Measurements from ENCODE around the gene DONSON. TPM values are rescaled to one million over a fixed set of nuclear protein-coding genes. Genes with fewer than 3 reads are reported as not detected.
A peak's percentile ranks its signal among the peaks of the same experiment; 100 is the strongest.
"Not testable (repeated sequence)": the region's sequence is repeated elsewhere in the genome, so short reads cannot be mapped to it uniquely, and the experiment has no call there.

The DONSON gene
- 19.5 TPM for polyA plus RNA-seq (2013)

DNA sequence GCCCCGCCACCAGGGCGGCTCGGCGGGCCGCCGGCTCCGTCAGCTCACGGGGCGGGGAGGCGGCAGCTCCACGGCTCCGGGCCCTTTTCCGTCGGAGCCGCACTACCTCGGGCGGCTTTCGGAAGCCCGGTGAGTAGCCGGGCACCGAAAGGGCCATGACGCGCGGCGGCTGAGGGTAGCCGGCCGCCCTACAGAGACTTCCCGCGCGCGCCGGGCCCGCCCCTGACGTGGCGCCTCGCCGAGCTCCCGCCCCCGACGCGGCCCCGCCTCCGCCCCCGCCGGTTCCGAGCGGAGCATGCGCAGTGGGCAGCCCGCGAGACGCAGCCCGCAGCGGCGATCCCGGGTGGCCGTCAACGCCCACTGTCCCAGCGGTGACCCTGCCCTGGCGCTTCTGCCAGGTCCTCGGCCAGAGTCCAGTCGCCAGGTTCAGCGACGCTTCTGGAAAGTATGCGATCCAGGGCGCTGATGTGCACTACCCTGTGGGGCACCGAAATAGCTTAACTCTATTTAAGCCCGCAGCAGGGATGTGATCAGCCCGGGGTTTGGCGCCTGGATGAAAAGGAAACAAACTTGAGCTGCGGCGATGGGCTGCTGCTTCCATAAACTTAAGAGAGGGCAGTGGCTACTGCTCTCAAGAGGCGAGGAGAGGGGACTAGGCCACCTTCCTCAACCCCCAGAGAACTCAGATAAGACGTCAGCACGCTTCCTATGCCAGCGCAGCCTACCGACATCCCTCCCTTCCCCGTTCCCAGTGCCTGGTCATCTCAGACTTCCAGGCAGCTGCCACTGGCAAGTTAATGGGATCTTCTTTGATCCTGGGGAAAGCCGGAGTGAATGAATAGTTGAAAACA, at the start of gene DONSON:
DONSON (minus strand) TSS at position 200 of the 851 bp plus-strand sequence; CDS start at position 157, 43 bp downstream.
- H3K27me3 ChIP-seq (replicated peaks in 2 of 5; ENCODE audit: control insufficient read depth in 4 of 5, insufficient read depth in 5 of 5, low read length in 4 of 5): no peaks in the 10 kb centered on the region
- peak within 1 kb of the TSS in 1 of 2 experiments; percentile 79 for H3K27ac ChIP-seq (ENCODE audit: insufficient read depth in 1 of 2, low read depth in 1 of 2, low read length in 2 of 2, poor library complexity in 1 of 2, severe bottlenecking in 2 of 2)
- H3K4me1 ChIP-seq (ENCODE audit: control extremely low read depth in 1 of 4, control insufficient read depth in 4 of 4, insufficient read depth in 4 of 4, low read length in 3 of 4): peaks cover 4 to 16% (median 11%) of the 10 kb centered on the region in 4 experiments
- H3K36me3 ChIP-seq (ENCODE audit: control insufficient read depth in 4 of 4, insufficient read depth in 4 of 4, low read length in 3 of 4): peaks cover 0 to 21% (median 5%) of the 10 kb centered on the region in 4 experiments
- WGBS (ENCODE audit: insufficient coverage): under 1% methylated on average over 64 of the region's 78 CpGs
- peak within 1 kb of the TSS; percentile 87 to 96 (median 94) for H3K4me3 ChIP-seq (ENCODE audit: control insufficient read depth in 1 of 7, extremely low read depth in 1 of 7, insufficient read depth in 4 of 7, low read depth in 2 of 7, low read length in 6 of 7)
- ChIA-PET POLR2A (interaction anchor here (0.9 to 2.5 kb wide), 4 partner anchors 17 to 109 kb away, joined by 3 to 8 read pairs (median 3); partner anchors contain the start of genes SON and TMEM50B), CTCF (interaction anchor here (1.0 to 2.7 kb wide), 7 partner anchors 9 to 32 kb away, joined by 3 to 16 read pairs (median 5); no protein-coding TSS in a partner anchor)
- no peaks in the 10 kb centered on the region for H3K9me3 ChIP-seq (ENCODE audit: control extremely low read depth in 1 of 5, control insufficient read depth in 4 of 5, insufficient read depth in 2 of 5, low read depth in 1 of 5, low read length in 4 of 5)
- peak; percentile 61 to 80 (median 76) for DNase-seq

GRCh38 chr21:33634254-33634653, 45.8 kb upstream of the DONSON start:
- H3K27me3 ChIP-seq (replicated peaks in 2 of 5; ENCODE audit: control insufficient read depth in 4 of 5, insufficient read depth in 5 of 5, low read length in 4 of 5): no peaks in the 10 kb centered on the region
- no peak for DNase-seq
- no peak overlapping the region for H3K27ac ChIP-seq (ENCODE audit: insufficient read depth in 1 of 2, low read depth in 1 of 2, low read length in 2 of 2, poor library complexity in 1 of 2, severe bottlenecking in 2 of 2)
- CTCF ChIA-PET: no interaction called here
- H3K4me1 ChIP-seq (ENCODE audit: control extremely low read depth in 1 of 4, control insufficient read depth in 4 of 4, insufficient read depth in 4 of 4, low read length in 3 of 4): no peaks in the 10 kb centered on the region
- H3K9me3 ChIP-seq (ENCODE audit: control extremely low read depth in 1 of 5, control insufficient read depth in 4 of 5, insufficient read depth in 2 of 5, low read depth in 1 of 5, low read length in 4 of 5): no peaks in the 10 kb centered on the region
- no peak overlapping the region for H3K4me3 ChIP-seq (ENCODE audit: control insufficient read depth in 1 of 7, extremely low read depth in 1 of 7, insufficient read depth in 4 of 7, low read depth in 2 of 7, low read length in 6 of 7)
- WGBS (ENCODE audit: insufficient coverage): no CpG with 5 or more reads among the region's 2 CpGs
- H3K36me3 ChIP-seq (ENCODE audit: control insufficient read depth in 4 of 4, insufficient read depth in 4 of 4, low read length in 3 of 4): peaks cover 4 to 16% (median 9%) of the 10 kb centered on the region in 4 experiments
- POLR2A ChIA-PET: interaction anchor here (0.6 kb wide), 1 partner anchor 36 kb away, joined by 3 read pairs; no protein-coding TSS in a partner anchor

- H3K4me3 ChIP-seq (ENCODE audit: control insufficient read depth in 1 of 7, extremely low read depth in 1 of 7, insufficient read depth in 4 of 7, low read depth in 2 of 7, low read length in 6 of 7); H3K4me1 ChIP-seq (ENCODE audit: control extremely low read depth in 1 of 4, control insufficient read depth in 4 of 4, insufficient read depth in 4 of 4, low read length in 3 of 4); DNase-seq; H3K9me3 ChIP-seq (ENCODE audit: control extremely low read depth in 1 of 5, control insufficient read depth in 4 of 5, insufficient read depth in 2 of 5, low read depth in 1 of 5, low read length in 4 of 5); POLR2A ChIA-PET; H3K27me3 ChIP-seq (replicated peaks in 2 of 5; ENCODE audit: control insufficient read depth in 4 of 5, insufficient read depth in 5 of 5, low read length in 4 of 5); H3K27ac ChIP-seq (ENCODE audit: insufficient read depth in 1 of 2, low read depth in 1 of 2, low read length in 2 of 2, poor library complexity in 1 of 2, severe bottlenecking in 2 of 2): not testable (repeated sequence)
- WGBS (ENCODE audit: insufficient coverage): 98% methylated on average over 7 of the region's 7 CpGs
- H3K36me3 ChIP-seq (ENCODE audit: control insufficient read depth in 4 of 4, insufficient read depth in 4 of 4, low read length in 3 of 4): peaks cover 2 to 28% (median 7%) of the 10 kb centered on the region in 4 experiments
- CTCF ChIA-PET: interaction anchor here (0.6 kb wide), 1 partner anchor 18 kb away, joined by 3 read pairs; no protein-coding TSS in a partner anchor
Measured at GRCh38 chr21:33626151-33626550, 37.7 kb upstream of the DONSON start.

DNA sequence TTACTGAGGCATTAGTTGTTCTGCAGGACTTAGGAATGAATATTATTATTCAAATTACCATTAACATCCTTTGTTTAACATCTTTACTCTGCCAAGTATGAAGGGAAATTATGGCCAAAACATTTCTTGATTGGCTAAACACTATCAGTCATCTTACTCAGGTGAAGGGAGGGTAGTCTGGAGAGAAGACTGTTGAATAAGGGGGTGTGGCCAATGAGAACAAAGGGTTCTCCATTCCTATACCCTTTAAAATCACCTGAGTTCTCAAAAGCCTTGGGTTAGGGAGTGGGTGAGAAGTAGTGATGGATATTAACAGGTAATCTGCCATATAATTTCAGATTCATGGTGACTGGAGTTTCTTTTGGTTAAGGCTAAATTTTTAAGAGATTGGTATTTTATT, 33.8 kb upstream of the DONSON start:
- H3K4me1 ChIP-seq (ENCODE audit: control extremely low read depth in 1 of 4, control insufficient read depth in 4 of 4, insufficient read depth in 4 of 4, low read length in 3 of 4): no peaks in the 10 kb centered on the region
- no peak overlapping the region for H3K27ac ChIP-seq (ENCODE audit: insufficient read depth in 1 of 2, low read depth in 1 of 2, low read length in 2 of 2, poor library complexity in 1 of 2, severe bottlenecking in 2 of 2)
- CTCF ChIA-PET: interaction anchor here (0.6 to 1.0 kb wide), 2 partner anchors 16 to 1247 kb away, joined by 3 read pairs; no protein-coding TSS in a partner anchor
- no peak overlapping the region for H3K4me3 ChIP-seq (ENCODE audit: control insufficient read depth in 1 of 7, extremely low read depth in 1 of 7, insufficient read depth in 4 of 7, low read depth in 2 of 7, low read length in 6 of 7)
- peaks cover 9 to 26% (median 10%) of the 10 kb centered on the region in 4 experiments for H3K36me3 ChIP-seq (ENCODE audit: control insufficient read depth in 4 of 4, insufficient read depth in 4 of 4, low read length in 3 of 4)
- POLR2A ChIA-PET: interaction anchor here (0.6 kb wide), 1 partner anchor 235 kb away, joined by 3 read pairs; no protein-coding TSS in a partner anchor
- no peaks in the 10 kb centered on the region for H3K27me3 ChIP-seq (replicated peaks in 2 of 5; ENCODE audit: control insufficient read depth in 4 of 5, insufficient read depth in 5 of 5, low read length in 4 of 5)
- DNase-seq: no peak
- H3K9me3 ChIP-seq (ENCODE audit: control extremely low read depth in 1 of 5, control insufficient read depth in 4 of 5, insufficient read depth in 2 of 5, low read depth in 1 of 5, low read length in 4 of 5): no peaks in the 10 kb centered on the region

GRCh38 chr21:33619726-33620125, 31.2 kb upstream of the DONSON start:
- CTCF ChIA-PET: interaction anchor here (1.5 kb wide), 1 partner anchor 14 kb away, joined by 4 read pairs; no protein-coding TSS in a partner anchor
- no peak overlapping the region for H3K27ac ChIP-seq (ENCODE audit: insufficient read depth in 1 of 2, low read depth in 1 of 2, low read length in 2 of 2, poor library complexity in 1 of 2, severe bottlenecking in 2 of 2)
- POLR2A ChIA-PET: no interaction called here

DNA sequence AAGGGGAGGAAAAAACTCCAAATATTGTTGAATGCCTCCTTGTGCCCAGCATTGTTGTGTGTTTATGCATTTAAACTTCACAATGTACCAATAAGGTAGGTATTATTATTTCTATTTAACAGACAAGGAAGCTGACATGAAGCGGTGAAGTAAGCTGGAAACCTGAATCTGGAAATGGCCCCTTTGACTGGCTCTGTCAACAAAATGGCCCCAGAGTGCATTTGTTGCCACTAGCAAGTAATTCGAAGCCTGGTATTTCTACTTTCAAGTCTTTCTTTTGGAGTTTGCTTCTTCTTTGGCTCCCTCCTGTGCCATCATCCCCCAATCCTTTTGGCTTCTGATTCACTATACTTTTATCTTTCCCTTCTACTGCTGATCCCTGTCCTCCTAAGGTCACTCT, 29.9 kb upstream of the DONSON start:
- WGBS (ENCODE audit: insufficient coverage): 100% methylated on average over 2 of the region's 2 CpGs
- Histone ChIP-seq H3K27me3 (replicated peaks in 2 of 5; ENCODE audit: control insufficient read depth in 4 of 5, insufficient read depth in 5 of 5, low read length in 4 of 5) (no peaks in the 10 kb centered on the region), H3K9me3 (ENCODE audit: control extremely low read depth in 1 of 5, control insufficient read depth in 4 of 5, insufficient read depth in 2 of 5, low read depth in 1 of 5, low read length in 4 of 5) (no peaks in the 10 kb centered on the region), H3K4me3 (ENCODE audit: control insufficient read depth in 1 of 7, extremely low read depth in 1 of 7, insufficient read depth in 4 of 7, low read depth in 2 of 7, low read length in 6 of 7) (no peak overlapping the region), H3K27ac (ENCODE audit: insufficient read depth in 1 of 2, low read depth in 1 of 2, low read length in 2 of 2, poor library complexity in 1 of 2, severe bottlenecking in 2 of 2) (no peak overlapping the region), H3K4me1 (ENCODE audit: control extremely low read depth in 1 of 4, control insufficient read depth in 4 of 4, insufficient read depth in 4 of 4, low read length in 3 of 4) (no peaks in the 10 kb centered on the region), H3K36me3 (ENCODE audit: control insufficient read depth in 4 of 4, insufficient read depth in 4 of 4, low read length in 3 of 4) (peaks cover 11 to 27% (median 17%) of the 10 kb centered on the region in 4 experiments)
- POLR2A ChIA-PET: no interaction called here
- CTCF ChIA-PET: no interaction called here
- DNase-seq: no peak

More at GRCh38 chr21:33619726-33620125, 31.2 kb upstream of the DONSON start:
- H3K4me3 ChIP-seq (ENCODE audit: control insufficient read depth in 1 of 7, extremely low read depth in 1 of 7, insufficient read depth in 4 of 7, low read depth in 2 of 7, low read length in 6 of 7): no peak overlapping the region
- peaks cover 10 to 29% (median 12%) of the 10 kb centered on the region in 4 experiments for H3K36me3 ChIP-seq (ENCODE audit: control insufficient read depth in 4 of 4, insufficient read depth in 4 of 4, low read length in 3 of 4)
- no peaks in the 10 kb centered on the region for H3K9me3 ChIP-seq (ENCODE audit: control extremely low read depth in 1 of 5, control insufficient read depth in 4 of 5, insufficient read depth in 2 of 5, low read depth in 1 of 5, low read length in 4 of 5)
- WGBS (ENCODE audit: insufficient coverage): 100% methylated on average over 1 of the region's 4 CpGs
- no peak for DNase-seq
- no peaks in the 10 kb centered on the region for H3K4me1 ChIP-seq (ENCODE audit: control extremely low read depth in 1 of 4, control insufficient read depth in 4 of 4, insufficient read depth in 4 of 4, low read length in 3 of 4)
- H3K27me3 ChIP-seq (replicated peaks in 2 of 5; ENCODE audit: control insufficient read depth in 4 of 5, insufficient read depth in 5 of 5, low read length in 4 of 5): no peaks in the 10 kb centered on the region

DNA sequence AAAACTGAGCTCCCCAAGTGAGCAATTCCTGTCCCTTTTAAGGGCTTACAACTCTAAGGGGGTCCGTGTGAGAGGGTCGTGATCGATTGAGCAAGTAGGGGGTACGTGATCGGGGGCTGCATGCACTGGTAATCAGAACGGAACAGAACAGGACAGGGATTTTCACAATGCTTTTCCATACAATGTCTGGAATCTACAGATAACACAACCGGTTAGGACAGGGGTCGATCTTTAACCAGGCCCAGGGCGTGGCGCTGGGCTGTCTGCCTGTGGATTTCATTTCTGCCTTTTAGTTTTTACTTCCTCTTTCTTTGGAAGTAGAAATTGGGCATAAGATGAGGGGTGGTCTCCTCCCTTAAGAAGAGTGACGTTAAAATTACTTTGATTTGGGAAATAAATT, 29.1 kb upstream of the DONSON start:
- 85% methylated on average over 8 of the region's 11 CpGs for WGBS (ENCODE audit: insufficient coverage)
- CTCF ChIA-PET: interaction anchor here (1.1 kb wide), 1 partner anchor 9 kb away, joined by 4 read pairs; no protein-coding TSS in a partner anchor
- H3K36me3 ChIP-seq (ENCODE audit: control insufficient read depth in 4 of 4, insufficient read depth in 4 of 4, low read length in 3 of 4): peaks cover 11 to 34% (median 21%) of the 10 kb centered on the region in 4 experiments
- POLR2A ChIA-PET; H3K27ac ChIP-seq (ENCODE audit: insufficient read depth in 1 of 2, low read depth in 1 of 2, low read length in 2 of 2, poor library complexity in 1 of 2, severe bottlenecking in 2 of 2); H3K9me3 ChIP-seq (ENCODE audit: control extremely low read depth in 1 of 5, control insufficient read depth in 4 of 5, insufficient read depth in 2 of 5, low read depth in 1 of 5, low read length in 4 of 5); H3K27me3 ChIP-seq (replicated peaks in 2 of 5; ENCODE audit: control insufficient read depth in 4 of 5, insufficient read depth in 5 of 5, low read length in 4 of 5); H3K4me1 ChIP-seq (ENCODE audit: control extremely low read depth in 1 of 4, control insufficient read depth in 4 of 4, insufficient read depth in 4 of 4, low read length in 3 of 4); H3K4me3 ChIP-seq (ENCODE audit: control insufficient read depth in 1 of 7, extremely low read depth in 1 of 7, insufficient read depth in 4 of 7, low read depth in 2 of 7, low read length in 6 of 7): not testable (repeated sequence)
- peak in 2 of 3 donors; percentile 5 to 31 for DNase-seq
